ENCODE measurements around the gene AAMP. TPM values are rescaled to one million over a fixed set of nuclear protein-coding genes. Genes with fewer than 3 reads are reported as not detected.

The AAMP gene
- total and polyA plus RNA-seq, 4 donors, result 63.6 to 116 (median 74.6) TPM

DNA sequence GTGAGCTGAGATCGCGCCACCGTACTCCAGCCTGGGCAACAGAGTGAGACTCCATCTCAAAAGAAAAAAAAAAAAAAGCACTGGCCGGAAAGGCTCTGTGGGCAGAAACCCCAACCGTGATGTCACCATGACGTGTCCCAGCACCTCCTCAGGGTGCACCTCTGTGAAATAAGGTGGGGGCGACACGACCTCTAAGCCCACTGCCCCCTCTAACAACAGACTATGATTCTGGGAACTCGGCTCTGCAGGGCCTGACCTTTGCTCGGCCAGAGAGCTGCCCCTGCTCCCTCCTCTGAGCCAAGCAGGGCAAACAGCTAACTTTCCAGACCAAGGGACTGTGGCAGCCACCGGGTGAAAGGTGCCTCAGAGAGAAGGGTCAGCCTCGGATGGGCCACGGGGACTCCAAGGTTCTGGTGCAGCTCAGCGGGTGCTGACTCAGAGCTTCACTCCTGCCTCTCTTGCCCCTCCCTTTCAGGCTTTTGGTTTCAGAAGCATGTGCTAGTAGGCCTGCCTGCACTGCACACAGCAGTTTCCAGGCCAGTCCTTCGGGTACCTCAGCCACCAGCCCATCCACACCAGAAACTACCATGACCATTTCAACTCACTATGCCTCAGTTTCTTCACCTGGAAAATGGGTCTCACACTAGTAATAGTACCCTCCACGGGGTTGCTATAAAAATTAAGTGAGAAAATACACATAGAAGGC lies 14.3 kb upstream of the AAMP start:
- Histone ChIP-seq H3K27ac (ENCODE audit: low read depth in 1 of 2, low read length in 2 of 2) (peak overlapping the region; percentile 60 to 84), H3K27me3 (ENCODE audit: control insufficient read depth in 4 of 4, insufficient read depth in 4 of 4, low read length in 3 of 4) (no peaks in the 10 kb centered on the region), H3K4me3 (ENCODE audit: low read depth in 1 of 3, low read length in 3 of 3) (no peak overlapping the region), H3K9me3 (ENCODE audit: control insufficient read depth in 4 of 4, low read length in 3 of 4) (no peaks in the 10 kb centered on the region), H3K9ac (ENCODE audit: low read depth in 1 of 2, low read length in 2 of 2) (no peak overlapping the region), H3K4me1 (ENCODE audit: control insufficient read depth in 4 of 4, insufficient read depth in 4 of 4, low read length in 3 of 4) (peaks cover 31 to 74% (median 61%) of the 10 kb centered on the region in 4 donors), H3K36me3 (ENCODE audit: control insufficient read depth in 4 of 4, insufficient read depth in 3 of 4, low read depth in 1 of 4, low read length in 3 of 4) (peaks cover 10 to 14% (median 11%) of the 10 kb centered on the region in 4 donors)
- peak; percentile 77 for TF ChIP-seq SP1 (IDR thresholded peaks at IDR 0.05)
- TF ChIP-seq RXRA (IDR thresholded peaks at IDR 0.05), result peak; percentile 87
- TF ChIP-seq RAD21 (IDR thresholded peaks at IDR 0.05), result peak in 1 of 2 donors; percentile 20
- peak; percentile 87 to 88 for TF ChIP-seq HNF4A (conservative IDR thresholded peaks at IDR 0.05)
- TF ChIP-seq YY1 (IDR thresholded peaks at IDR 0.05), result no peak
- TF ChIP-seq FOXA2 (IDR thresholded peaks at IDR 0.05), result no peak
- TF ChIP-seq HNF4G (IDR thresholded peaks at IDR 0.05), result peak; percentile 69
- 35% methylated on average over 16 of the region's 16 CpGs for WGBS
- peak; percentile 63 for DNase-seq (ENCODE audit: low spot score)

DNA sequence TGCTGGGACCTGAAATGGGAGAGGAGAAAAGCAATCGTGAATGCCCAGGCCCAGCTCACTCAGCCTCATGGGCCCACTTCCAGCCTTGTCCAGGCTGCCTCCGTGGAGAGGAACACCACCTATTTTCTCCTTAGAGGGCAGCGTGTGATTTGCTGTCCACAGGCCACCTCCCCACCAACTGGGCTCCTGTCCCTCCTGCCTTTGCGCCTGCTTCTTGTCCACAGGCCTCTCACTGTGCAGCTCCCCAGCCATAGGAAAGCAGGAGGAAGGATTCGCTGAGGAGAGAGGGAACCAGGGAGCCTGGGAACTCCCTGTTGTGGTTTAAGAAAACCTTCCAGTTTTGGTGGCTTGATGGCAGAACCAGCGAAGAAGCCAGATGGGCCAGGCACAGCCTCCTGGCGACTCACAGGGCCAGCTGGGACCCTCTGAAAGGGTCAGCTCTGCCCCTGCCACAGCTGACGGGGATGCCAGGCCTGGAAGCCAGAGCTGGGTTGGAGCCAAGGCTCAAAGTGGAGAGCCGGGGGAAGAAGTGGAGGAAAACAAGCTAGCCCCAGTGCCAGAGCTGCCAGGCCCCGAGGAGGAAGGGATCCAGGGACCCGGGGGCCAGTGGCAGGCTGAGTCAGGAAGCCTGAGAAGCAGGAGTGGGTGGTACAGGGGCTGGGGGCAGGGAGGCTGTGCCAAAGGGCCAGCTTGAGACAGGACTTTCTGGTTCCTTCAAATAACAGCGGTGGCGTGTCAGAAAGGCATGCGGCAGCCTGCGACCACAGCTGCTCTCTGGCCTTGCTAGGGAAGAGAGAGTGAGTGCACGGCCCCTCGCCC lies 12.4 kb upstream of the AAMP start:
- H3K9me3 ChIP-seq (ENCODE audit: control insufficient read depth in 4 of 4, low read length in 3 of 4), result no peaks in the 10 kb centered on the region
- no peak for DNase-seq (ENCODE audit: low spot score)
- H3K4me1 ChIP-seq (ENCODE audit: control insufficient read depth in 4 of 4, insufficient read depth in 4 of 4, low read length in 3 of 4), result peaks cover 22 to 62% (median 53%) of the 10 kb centered on the region in 4 donors
- no peaks in the 10 kb centered on the region for H3K27me3 ChIP-seq (ENCODE audit: control insufficient read depth in 4 of 4, insufficient read depth in 4 of 4, low read length in 3 of 4)
- 60% methylated on average over 17 of the region's 17 CpGs for WGBS
- TF ChIP-seq, protein P1, sequence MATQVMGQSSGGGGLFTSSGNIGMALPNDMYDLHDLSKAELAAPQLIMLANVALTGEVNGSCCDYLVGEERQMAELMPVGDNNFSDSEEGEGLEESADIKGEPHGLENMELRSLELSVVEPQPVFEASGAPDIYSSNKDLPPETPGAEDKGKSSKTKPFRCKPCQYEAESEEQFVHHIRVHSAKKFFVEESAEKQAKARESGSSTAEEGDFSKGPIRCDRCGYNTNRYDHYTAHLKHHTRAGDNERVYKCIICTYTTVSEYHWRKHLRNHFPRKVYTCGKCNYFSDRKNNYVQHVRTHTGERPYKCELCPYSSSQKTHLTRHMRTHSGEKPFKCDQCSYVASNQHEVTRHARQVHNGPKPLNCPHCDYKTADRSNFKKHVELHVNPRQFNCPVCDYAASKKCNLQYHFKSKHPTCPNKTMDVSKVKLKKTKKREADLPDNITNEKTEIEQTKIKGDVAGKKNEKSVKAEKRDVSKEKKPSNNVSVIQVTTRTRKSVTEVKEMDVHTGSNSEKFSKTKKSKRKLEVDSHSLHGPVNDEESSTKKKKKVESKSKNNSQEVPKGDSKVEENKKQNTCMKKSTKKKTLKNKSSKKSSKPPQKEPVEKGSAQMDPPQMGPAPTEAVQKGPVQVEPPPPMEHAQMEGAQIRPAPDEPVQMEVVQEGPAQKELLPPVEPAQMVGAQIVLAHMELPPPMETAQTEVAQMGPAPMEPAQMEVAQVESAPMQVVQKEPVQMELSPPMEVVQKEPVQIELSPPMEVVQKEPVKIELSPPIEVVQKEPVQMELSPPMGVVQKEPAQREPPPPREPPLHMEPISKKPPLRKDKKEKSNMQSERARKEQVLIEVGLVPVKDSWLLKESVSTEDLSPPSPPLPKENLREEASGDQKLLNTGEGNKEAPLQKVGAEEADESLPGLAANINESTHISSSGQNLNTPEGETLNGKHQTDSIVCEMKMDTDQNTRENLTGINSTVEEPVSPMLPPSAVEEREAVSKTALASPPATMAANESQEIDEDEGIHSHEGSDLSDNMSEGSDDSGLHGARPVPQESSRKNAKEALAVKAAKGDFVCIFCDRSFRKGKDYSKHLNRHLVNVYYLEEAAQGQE (IDR thresholded peaks at IDR 0.05), result no peak
- no peak for TF ChIP-seq TAF1 (conservative IDR thresholded peaks at IDR 0.05)
- TF ChIP-seq, protein P2, sequence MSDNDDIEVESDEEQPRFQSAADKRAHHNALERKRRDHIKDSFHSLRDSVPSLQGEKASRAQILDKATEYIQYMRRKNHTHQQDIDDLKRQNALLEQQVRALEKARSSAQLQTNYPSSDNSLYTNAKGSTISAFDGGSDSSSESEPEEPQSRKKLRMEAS (IDR thresholded peaks at IDR 0.05), result no peak
- H3K27ac ChIP-seq (ENCODE audit: low read depth in 1 of 2, low read length in 2 of 2), result peak overlapping the region; percentile 39 to 41
- H3K36me3 ChIP-seq (ENCODE audit: control insufficient read depth in 4 of 4, insufficient read depth in 3 of 4, low read depth in 1 of 4, low read length in 3 of 4), result peaks cover 20 to 29% (median 26%) of the 10 kb centered on the region in 4 donors
- H3K9ac ChIP-seq (ENCODE audit: low read depth in 1 of 2, low read length in 2 of 2), result no peak overlapping the region
- no peak overlapping the region for H3K4me3 ChIP-seq (ENCODE audit: low read depth in 1 of 3, low read length in 3 of 3)

DNA sequence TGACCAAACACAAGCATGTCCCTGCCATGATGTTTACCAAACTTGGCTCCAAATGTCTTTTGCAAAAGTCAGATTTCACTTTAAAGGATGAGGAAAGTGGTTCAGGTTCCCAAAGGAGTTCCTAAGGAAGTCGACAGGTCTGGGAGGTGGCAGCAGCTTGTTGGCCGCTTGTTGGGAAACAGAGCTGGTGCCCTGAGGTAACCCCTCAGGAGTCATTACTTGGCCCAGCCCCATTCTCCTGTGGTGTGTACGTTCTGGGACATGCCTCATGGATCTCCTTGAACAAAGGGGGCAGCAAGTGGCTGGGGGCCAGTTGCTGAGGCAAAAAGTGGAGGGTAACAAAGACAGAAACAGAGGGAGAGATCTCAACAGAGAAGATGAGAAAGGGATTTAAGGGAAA lies 11.5 kb upstream of the AAMP start:
- DNase-seq (ENCODE audit: low spot score), result no peak
- H3K36me3 ChIP-seq (ENCODE audit: control insufficient read depth in 4 of 4, insufficient read depth in 3 of 4, low read depth in 1 of 4, low read length in 3 of 4), result peaks cover 22 to 39% (median 34%) of the 10 kb centered on the region in 4 donors
- peak overlapping the region in 1 of 2 donors; percentile 12 for H3K27ac ChIP-seq (ENCODE audit: low read depth in 1 of 2, low read length in 2 of 2)
- 37% methylated on average over 3 of the region's 3 CpGs for WGBS
- peaks cover 16 to 52% (median 45%) of the 10 kb centered on the region in 4 donors for H3K4me1 ChIP-seq (ENCODE audit: control insufficient read depth in 4 of 4, insufficient read depth in 4 of 4, low read length in 3 of 4)
- no peaks in the 10 kb centered on the region for H3K9me3 ChIP-seq (ENCODE audit: control insufficient read depth in 4 of 4, low read length in 3 of 4)
- H3K27me3 ChIP-seq (ENCODE audit: control insufficient read depth in 4 of 4, insufficient read depth in 4 of 4, low read length in 3 of 4), result no peaks in the 10 kb centered on the region
- no peak for TF ChIP-seq HNF4G (IDR thresholded peaks at IDR 0.05)
- peak; percentile 32 to 63 for TF ChIP-seq RXRA (IDR thresholded peaks at IDR 0.05)
- H3K9ac ChIP-seq (ENCODE audit: low read depth in 1 of 2, low read length in 2 of 2), result no peak overlapping the region
- H3K4me3 ChIP-seq (ENCODE audit: low read depth in 1 of 3, low read length in 3 of 3), result no peak overlapping the region
